Embryonic facial prominence (tissue), 1 donor: ENCODE measurements around the gene CCSER1.

Experiments
- DNase-seq: peaks from one replicate; pipeline ENCODE4 v3.0.0-alpha.2; 2016; ENCODE audit errors: extremely low spot score

CCSER1 gene

DNA sequence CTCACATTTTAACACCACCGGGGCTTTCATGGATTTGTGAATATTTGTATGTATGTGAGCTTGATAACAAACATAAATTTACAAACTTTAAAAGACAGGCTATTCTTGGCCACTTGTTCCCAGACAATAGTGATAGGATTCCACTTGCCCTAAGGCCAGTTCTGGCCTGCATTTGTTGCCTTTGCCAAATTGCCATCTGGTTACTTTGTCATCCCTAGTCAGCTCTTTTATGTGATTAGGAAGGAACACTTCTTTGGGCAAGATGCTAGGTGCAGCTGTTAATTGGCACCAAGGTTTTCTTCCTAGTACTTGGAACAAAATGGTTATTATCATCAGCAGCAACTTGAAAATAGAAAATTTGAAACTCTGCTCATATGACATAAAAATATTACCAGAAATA, 63.3 kb downstream of the CCSER1 start:
- DNase-seq, result no peak

DNA sequence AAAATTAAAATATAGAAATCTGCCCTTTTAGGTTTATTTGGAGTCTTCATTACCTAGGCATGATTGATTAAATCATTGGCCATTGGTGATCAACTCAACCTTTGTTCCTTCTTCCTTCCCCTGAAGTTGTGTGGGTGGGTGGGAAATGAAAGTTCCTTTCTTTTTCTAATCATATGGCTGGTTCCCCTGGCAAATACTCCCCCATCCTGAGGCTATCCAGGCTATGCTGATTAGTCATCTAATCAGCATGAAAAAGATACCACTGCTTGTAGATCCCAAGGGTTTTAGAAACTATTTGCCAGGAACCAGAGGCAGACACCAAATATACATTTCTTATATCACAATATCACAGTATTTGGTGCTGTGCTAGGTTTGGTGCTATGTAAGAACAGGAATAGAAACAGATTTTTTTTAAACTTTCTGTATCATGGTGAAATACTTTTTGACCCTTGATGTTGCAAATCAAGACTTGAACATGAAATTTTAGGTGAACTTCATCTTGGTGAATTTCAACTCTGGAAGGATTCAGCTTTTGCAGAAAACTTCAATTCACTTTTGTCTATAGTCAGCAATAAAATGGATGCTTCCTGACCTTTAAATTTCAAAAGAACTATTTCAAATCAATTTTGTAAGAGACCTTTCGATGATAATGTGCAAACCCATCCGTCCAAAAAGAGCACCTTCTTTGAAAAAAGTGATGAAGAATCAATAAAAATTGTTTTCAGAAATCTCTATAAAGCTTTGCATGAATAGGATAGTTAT, 71.1 kb downstream of the CCSER1 start:
- no peak for DNase-seq

DNA sequence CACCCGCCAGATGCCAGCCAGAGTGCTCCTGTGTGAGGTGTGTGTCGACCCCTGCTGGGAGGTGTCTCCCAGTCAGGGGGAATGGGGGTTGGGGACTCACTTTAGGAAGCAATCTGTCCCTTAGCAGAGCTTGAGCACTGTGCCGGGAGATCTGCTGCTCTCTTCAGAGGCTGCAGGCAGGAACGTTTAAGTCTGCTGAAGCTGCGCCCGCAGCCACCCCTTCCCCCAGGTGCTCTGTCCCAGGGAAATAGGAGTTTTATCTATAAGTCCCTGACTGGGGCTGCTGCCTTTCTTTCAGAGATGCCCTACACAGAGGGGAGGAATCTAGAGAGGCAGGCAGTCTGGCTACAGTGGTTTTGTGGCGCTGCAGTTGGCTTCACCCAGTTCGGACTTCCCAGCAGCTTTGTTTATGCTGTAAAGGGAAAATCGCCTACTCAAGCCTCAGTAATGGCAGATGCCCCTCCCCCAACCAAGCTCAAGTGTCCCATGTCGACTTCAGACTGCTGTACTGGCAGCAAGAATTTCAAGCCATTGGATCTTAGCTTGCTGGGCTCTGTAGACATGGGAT, 80.8 kb downstream of the CCSER1 start:
- DNase-seq, result no peak

DNA sequence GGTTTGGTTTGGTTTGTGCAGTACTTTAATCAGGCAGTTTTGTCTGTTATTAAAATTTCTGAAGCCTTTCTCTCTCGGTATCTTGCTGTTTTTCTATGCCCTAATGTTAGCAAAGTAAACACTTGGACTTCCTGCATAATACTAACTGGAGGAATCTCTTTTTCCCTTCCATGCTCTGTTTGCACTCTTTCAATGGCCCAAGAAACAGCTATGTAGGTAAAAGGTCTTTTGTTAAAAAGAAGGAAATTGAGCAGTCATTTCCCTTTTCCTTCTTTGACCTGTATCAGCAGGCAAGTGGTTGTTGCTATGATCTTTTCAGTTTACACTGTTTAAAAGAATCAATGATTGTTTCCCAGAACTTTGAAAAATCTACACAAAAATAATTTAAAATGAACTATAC, 82.7 kb downstream of the CCSER1 start:
- no peak for DNase-seq

DNA sequence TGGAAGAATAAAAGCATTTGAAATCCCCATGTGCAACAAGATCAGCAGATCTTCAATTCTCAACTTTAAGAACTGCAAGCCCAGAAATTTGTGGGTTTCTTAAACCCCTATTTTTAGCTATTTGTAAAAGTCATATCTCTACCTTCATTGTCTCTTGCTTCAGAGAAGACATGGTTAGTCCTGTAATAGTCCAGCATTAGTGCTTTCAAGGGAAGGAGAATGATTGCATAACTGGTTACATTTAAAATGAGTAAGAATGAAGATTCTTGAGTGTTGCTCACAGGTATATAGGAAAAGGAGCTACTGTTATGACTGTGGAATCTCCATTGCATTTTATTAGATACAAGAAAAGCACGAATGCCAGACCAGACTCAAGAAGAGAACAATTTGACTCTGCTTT, 84.0 kb downstream of the CCSER1 start:
- DNase-seq, result no peak

DNA sequence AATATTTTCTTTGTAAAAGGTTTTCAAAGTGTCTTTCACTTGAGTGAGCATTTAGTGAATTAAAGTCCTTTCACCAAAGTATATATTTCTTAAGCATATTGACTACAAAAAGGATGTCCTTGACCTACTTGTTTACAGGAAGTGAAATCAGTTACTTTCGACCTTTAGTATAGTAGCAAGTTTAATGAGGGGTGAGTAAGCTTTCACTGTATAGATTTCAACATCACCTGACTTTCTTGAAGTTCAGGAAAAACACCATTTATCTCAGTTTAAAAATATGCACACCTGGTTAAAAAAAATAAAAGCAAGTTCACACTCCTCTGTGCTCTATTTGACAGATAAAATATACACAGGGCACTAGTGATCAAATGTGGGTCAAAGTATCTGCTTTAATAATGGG, 88.1 kb downstream of the CCSER1 start:
- DNase-seq, result no peak

DNA sequence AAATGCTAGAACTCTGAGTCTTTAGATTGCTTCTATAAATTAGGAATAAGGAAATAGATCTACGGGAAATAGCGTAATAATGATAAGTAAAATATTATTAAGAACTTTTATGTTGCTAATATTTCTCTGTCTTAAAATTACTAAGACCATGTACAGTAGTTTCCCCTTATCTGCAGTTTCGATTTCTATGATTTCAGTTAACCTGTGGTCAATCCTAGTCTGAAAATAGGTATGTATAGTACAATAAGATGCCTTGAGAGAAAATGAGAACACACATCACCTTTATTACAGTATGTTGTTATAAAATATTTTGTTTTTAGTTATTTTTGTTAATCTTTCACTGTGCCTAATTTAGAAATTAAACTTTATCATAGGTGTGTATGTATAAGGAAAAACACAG, 92.6 kb downstream of the CCSER1 start:
- no peak for DNase-seq

DNA sequence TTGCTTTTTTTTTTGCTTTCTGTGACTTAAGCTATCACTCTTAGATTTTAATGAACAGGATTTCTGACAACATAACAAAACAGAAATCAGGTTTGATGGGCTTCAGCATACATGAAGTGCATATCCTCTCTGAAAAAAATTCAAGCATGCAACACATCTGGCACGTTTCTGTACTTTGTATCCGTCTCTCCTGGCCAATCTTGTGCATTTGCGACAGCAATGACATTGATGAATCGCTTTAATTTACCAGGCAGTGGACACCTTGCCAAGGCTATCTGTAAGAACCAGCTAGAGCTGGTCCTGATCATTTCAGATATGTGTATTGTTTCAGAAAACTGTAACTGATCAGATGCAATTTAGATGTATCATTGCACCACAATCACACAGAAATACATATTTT, 93.3 kb downstream of the CCSER1 start:
- no peak for DNase-seq

DNA sequence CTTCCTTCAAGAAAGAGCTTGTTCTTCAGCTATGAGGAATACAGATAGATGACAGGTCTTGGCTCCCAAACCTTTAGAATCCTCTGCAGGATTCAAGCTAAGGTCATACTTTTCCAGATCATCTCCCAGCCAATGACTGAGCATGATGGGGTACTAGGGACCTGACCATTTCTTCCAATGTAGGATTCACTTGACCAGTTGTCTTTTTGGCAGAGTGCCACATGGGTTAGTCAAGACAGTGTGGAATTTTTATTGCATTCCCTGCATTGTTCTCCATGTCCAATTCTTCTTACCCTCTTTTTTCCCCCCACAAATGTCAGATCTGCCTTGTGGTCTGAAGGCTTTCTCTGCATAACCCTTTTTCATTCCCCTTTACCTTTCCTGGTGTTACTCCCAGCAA, 99.5 kb downstream of the CCSER1 start:
- DNase-seq, result no peak

DNA sequence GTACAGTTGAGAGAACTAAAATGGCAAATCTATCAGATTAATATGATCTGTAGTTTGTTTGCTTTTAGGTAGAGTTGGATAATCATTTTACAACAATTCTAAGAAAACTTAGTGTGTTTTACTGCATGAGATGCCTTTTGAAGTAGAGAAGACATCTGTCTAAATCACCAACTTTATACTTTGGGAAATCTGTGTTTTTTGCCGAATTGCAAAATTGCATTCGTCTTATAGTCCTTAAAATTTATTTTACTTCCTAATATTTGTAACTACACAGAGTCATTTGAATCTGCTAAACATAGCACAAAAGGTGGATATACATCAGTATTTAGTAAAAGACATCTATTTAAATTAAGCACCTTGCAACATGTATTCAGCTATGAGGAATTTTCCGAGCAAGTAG, 100.0 kb downstream of the CCSER1 start:
- no peak for DNase-seq

DNA sequence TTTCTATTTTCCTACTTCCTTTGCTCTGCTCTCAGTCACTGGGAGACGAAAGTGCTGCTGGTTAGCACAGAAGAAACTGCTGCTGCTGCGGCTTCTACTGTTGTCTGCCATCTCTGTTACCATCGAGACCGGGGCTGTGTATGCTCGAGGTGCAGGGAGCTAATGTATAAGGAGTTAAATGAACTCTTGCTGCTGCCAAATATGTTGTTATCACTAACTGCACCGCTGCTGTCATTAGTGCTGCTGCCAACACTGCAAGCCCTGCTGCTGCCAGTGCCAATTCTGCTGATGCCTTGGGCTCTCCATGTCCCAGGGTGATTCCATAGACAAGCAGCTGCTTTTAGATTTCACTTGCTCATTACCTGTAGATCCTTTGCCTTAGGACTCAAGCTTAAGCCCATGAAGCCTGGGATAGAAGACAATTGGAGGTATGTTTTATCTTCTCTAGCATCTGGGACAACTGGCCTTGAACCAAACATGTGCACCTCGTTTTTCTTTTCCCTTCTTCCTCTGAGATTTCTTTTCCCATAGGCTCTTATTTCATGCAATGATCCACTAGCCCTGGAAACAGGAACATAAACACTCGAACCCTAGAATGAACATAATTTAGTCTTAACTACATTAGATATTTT, 107.8 kb downstream of the CCSER1 start:
- DNase-seq, result no peak

DNA sequence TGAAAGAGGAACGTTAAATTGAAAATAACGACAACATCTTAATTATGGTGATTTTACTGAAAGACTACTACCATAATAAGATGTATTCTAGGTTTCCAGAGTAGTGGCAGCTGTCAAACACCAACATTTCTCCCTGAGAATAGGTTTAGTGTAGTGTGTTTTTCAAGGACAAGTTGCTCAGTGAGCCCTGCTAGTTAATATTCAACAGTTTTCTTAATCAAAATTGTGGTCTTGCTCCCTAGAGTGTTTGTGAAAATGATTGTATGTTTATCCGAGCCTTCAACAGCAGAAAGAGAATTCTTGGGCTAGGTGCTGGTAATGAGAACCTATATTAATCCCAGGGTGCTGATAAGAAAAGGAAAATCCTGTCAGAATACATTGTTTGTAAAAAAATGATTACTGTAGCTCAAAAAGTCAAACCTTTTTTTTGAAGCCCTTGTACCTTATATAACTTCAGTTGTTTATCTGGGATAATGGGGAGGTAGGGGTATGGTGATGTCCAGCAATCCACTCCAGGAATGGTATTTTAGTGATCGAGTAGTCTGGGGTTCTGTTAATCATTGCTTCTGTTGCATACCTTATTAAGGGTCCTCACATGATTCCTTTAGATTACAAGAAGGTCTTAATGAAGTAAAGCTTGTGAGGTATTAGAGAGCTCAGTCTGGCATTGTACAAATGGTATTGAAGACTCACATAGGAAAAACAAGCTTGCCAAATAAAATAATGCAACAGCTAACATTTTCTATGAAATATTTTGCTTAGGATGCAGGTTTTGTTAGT, 110.7 kb downstream of the CCSER1 start:
- no peak for DNase-seq

DNA sequence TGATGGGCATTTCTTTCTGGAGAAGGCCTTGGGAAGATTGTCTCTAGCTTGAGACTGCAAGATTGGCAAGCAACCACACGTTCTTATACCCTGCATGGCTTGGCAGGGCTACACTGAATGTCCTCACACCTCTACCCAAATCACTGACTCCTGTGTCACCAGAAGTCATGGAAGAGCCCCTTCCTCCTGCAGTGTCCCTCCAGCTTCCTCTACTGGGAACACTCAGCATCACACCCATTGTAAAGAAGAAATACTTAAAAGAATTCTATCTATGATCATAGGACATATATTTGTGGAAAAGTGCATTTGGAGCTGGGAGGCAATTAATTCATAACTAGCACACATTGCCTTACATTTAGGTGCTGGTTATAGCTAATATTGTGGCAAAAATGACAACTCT, 113.1 kb downstream of the CCSER1 start:
- no peak for DNase-seq

DNA sequence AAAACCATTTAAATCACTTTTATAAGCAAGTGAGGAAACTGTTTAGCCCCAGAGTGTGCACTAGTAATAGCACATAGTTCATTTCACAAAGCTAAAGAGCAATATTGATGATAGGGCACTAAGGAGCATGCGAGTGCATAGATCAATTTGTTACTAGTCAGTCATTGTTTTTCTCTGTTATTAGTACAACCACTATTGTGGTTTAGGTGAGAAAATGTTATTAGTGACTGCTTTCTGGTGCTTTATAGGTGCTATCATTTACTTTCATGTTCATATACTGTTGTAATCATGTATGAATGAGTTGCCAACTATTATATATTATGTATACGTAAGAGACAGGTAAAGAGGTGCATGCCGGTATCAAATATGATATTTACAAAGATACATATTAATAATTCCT, 113.8 kb downstream of the CCSER1 start:
- no peak for DNase-seq

DNA sequence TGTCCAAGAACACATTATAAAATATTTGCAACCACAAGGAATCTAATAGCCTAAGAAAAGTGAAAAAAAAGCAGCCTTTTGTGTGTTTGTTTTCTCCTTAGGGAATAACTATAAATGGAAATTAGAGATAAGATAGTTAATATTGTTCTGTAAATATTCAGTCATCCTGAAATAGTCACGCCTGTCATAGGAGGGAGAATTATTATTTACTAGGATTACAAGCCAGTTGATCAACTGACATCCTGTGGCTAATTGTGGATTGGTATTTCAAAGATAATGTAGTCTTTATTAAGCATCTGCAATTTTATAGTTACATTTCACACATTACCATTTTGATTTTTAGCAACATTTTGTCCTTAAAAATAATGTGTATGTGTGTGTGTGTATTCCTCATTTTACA, 118.6 kb downstream of the CCSER1 start:
- no peak for DNase-seq

DNA sequence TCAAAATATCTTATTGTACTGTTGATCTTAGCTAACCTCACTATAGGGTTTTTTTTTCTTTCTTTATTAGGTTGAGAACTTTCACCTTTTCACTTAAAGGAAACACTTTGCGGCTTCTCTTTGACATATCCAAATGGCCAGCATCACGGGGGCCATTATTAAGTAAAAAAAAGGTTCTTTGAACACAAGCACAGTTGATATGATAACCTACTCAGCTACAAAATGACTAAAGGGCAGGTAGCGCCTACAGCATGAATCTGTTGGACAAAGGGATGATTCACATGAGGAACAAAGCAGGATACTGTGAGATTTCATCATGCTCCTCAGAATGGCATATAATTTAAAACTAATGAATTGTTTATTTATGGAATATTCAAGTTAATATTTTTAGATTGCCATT, 119.6 kb downstream of the CCSER1 start:
- no peak for DNase-seq

DNA sequence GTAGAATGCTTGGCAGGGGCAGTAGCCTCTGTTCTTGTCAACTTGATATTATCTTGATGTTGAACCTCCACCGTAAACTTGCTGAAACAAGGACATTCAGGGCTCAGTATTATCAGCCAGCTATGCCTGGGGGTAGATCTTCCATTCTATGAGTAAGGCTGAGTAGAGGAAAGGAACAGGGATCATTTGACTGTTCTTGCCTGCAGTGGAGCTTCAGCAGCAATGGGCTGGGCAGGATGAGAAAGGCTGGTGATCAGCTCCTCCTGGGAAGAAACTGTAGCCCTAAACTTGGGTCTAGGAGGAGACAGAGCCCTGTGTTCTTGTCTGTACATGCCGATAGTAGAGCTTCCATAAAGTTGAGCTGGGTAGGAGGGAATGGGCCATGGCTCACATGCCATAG, 127.2 kb downstream of the CCSER1 start:
- DNase-seq, result no peak

DNA sequence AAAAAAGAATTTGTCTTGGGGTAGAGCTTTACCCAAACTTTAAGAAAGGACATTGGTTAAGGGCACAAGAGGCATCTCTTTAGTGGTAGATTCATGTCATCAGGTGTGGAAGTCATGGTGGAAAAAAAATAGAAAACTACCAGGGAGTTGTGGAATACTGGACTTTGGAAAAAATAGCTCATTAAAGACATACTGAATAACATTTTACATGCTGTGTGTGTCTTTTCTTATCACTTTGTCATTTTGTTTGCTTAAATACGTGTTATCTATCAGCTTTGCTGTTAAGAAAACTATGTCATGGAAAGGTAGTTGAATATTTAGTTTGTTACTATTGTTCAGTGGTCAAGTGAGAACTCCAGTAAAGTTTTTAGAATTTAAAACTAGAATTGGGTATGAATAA, 147.0 kb downstream of the CCSER1 start:
- no peak for DNase-seq

DNA sequence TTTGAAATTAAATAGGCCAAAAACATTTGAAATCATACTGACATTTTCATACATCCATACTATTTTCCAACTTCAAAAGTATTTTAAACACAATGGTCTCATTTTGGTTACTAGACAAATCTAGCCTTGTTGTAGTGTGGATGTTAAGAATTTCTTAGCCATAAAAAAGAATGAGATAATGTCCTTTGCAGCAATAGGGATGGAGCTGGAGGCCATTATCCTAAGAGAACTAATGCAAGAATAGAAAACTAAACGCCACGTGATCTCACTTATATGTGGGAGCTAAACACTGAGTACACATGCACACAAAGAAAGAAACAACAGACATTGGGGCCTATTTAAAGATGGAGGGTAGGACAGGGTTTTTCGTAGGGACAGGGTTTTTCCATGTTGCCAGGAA, 153.8 kb downstream of the CCSER1 start:
- DNase-seq, result no peak

DNA sequence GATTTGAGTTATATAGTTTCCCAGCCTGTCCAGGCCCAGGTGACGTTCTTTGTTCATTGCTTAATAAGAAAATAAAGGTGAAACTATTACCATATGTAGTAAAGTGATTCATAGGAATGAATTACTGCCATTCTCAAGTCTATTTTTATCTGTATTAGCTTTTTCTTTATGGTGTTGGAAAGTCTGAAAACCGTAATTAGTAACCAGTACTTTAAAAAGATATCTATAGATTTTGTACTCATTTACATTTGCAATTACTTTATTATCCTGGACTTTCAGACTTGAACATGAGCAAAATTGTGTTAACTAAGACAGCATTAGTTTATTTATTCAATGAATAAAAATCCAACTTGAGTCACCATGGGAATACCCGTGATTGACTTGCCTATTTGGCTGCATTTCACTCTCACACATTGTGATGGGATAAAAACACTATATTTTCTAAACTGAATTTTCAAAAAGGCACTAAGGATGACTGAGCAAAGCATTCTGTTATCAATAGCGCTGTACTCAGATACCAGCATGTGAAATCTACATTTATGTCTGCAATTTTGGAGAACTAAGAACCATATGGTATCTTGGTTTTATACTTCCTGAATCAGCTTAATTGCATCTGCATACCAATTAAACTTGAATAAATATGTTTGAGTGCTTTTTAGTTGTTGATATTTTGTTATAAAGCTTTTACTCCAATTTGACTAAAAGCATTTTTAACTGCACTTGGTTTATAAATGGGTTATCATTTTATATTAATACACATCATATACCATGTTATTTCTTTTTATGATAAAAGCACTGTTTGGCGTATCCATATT, 154.6 kb downstream of the CCSER1 start:
- DNase-seq, result no peak

DNA sequence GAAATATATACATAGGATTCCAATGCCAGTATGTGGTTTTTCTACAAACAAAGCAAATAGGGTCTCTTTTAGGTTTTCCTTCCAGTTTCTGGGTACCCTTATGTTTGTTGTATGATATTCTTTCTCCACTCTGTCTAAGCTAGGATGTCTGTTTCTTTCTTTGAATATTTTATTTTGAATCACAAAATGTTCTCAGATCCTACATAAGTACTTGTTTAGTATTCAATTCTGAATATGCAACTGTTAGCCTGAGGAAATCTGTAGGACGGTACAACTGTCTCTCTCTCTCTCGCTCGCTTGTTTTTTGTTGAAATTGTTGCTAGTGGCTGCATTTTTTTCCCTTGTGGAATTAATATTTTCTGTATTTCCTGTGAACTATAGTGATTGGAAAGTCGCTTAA, 163.2 kb downstream of the CCSER1 start:
- DNase-seq, result no peak

DNA sequence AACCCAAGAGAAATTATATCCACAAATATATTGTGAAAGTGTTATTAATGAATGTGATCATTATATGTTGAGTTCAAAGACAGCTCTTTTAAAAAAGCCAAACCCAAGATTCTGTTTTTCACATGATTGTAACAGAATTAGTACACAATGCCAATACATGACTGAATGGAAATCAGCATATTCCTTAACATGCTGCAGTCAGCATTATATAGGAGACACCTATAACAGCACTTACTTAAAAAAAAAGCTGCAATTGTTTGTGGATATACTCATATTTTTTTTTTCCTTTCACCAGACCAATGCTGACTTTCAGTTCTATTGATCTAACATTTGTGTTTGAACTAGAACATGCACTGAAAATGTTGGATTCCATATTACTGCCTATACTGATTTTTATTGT, 165.2 kb downstream of the CCSER1 start:
- no peak for DNase-seq
